Body of pancreas (tissue), 4 donors: ENCODE measurements around the gene SYNRG.

ENCODE experiments used
- POLR2A ChIP-seq, 3 donors: fragments of 450-650 bp; IDR thresholded peaks; one replicate each; pipeline ENCODE4 v1.6.1; 2016; ENCODE audit warnings: antibody characterized with exemption in 3 of 3, mild to moderate bottlenecking in 2 of 3
- TF ChIP-seq, protein P1 (sequence below), 7 experiments: fragments of 450-650 bp in 4 of 7; fragments of 200-600 bp in 3 of 7; sonication (generic) in 3 of 7; IDR thresholded peaks; one replicate each; pipeline ENCODE4 v1.5.1; 2016 to 2019; ENCODE audit warnings: antibody characterized with exemption in 7 of 7

DNA sequence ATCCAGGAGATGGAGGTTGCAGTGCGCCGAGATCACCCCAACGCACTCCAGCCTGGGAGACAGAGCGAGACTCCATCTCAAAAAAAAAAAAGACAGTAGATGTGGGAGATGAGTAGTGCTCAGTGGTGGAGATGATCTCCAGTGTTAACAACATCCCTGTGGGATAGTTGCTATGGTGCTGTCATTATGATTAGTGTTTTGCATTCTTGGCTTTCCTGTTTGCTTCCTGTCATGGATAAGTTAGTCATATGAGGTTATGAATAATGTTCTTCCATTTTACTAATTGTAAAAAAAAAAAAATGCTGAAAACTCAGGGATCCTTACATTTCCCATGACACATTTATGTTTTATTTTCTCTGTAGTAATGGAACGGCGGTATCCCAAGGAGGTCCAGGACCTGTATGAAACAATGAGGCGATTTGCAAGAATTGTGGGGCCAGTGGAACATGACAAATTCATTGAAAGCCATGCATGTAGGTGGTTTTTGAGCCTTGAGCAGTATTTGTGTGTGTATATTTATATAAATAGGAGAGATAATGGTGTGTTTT lies 144.1 kb downstream of the SYNRG start:
- TF ChIP-seq POLR2A (IDR thresholded peaks at IDR 0.05) = no peak
- TF ChIP-seq, protein P1, sequence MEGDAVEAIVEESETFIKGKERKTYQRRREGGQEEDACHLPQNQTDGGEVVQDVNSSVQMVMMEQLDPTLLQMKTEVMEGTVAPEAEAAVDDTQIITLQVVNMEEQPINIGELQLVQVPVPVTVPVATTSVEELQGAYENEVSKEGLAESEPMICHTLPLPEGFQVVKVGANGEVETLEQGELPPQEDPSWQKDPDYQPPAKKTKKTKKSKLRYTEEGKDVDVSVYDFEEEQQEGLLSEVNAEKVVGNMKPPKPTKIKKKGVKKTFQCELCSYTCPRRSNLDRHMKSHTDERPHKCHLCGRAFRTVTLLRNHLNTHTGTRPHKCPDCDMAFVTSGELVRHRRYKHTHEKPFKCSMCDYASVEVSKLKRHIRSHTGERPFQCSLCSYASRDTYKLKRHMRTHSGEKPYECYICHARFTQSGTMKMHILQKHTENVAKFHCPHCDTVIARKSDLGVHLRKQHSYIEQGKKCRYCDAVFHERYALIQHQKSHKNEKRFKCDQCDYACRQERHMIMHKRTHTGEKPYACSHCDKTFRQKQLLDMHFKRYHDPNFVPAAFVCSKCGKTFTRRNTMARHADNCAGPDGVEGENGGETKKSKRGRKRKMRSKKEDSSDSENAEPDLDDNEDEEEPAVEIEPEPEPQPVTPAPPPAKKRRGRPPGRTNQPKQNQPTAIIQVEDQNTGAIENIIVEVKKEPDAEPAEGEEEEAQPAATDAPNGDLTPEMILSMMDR (IDR thresholded peaks at IDR 0.05) = no peak
